Measurements from ENCODE around the gene LSM6. TPM values are rescaled to one million over a fixed set of nuclear protein-coding genes. Genes with fewer than 3 reads are reported as not detected.

The LSM6 gene
- total RNA-seq, 2 experiments from 2014 or later, result 62.3 to 123 TPM

- CTCF ChIA-PET (ENCODE audit: unreplicated experiment), result no interaction called here
- Histone ChIP-seq H3K9me2 (ENCODE audit: insufficient read depth, low read length) (no peaks in the 10 kb centered on the region), H3K27ac (ENCODE audit: low read depth, low read length, poor library complexity, severe bottlenecking) (no peak overlapping the region), H3K9me3 (ENCODE audit: low read length) (no peaks in the 10 kb centered on the region), H3K79me2 (ENCODE audit: insufficient read depth, low read depth, low read length) (no peaks in the 10 kb centered on the region), H3K4me1 (ENCODE audit: insufficient read depth, low read length, poor library complexity, severe bottlenecking) (no peaks in the 10 kb centered on the region), H2AFZ (ENCODE audit: low read length) (no peak overlapping the region), H3K4me2 (ENCODE audit: low read length) (no peak overlapping the region), H3K4me3 (ENCODE audit: low read depth, low read length, poor library complexity, severe bottlenecking) (no peak overlapping the region), H3K36me3 (ENCODE audit: insufficient read depth, low read length) (peaks cover 40% of the 10 kb centered on the region), H4K20me1 (ENCODE audit: insufficient read depth, low read length) (no peaks in the 10 kb centered on the region)
- intact Hi-C loops (cut with micrococcal nuclease; ENCODE audit: unreplicated experiment), result no loop called here
- POLR2A ChIA-PET, result no interaction called here
- TF ChIP-seq EZH2phosphoT487 (IDR thresholded peaks at IDR 0.05; ENCODE audit: borderline replicate concordance, low read depth, low read length) (no peak), CTCF (conservative IDR thresholded peaks at IDR 0.05; ENCODE audit: low read length) (no peak)
- DNase-seq (ENCODE audit: low spot score), result no peak
- BruUV-seq (replicated peaks), result no TSS peak
Observed at GRCh38 chr4:146193628-146194027, 18.1 kb downstream of the LSM6 start.

- no peak overlapping the region for H3K4me3 ChIP-seq (ENCODE audit: low read depth, low read length, poor library complexity, severe bottlenecking)
- no TSS peak for BruUV-seq (replicated peaks)
- H3K4me1 ChIP-seq (ENCODE audit: insufficient read depth, low read length, poor library complexity, severe bottlenecking), result no peaks in the 10 kb centered on the region
- TF ChIP-seq EZH2phosphoT487 (IDR thresholded peaks at IDR 0.05; ENCODE audit: borderline replicate concordance, low read depth, low read length) (no peak), CTCF (conservative IDR thresholded peaks at IDR 0.05; ENCODE audit: low read length) (no peak)
- no peaks in the 10 kb centered on the region for H3K9me2 ChIP-seq (ENCODE audit: insufficient read depth, low read length)
- no peaks in the 10 kb centered on the region for H4K20me1 ChIP-seq (ENCODE audit: insufficient read depth, low read length)
- H3K27ac ChIP-seq (ENCODE audit: low read depth, low read length, poor library complexity, severe bottlenecking), result no peak overlapping the region
- no peaks in the 10 kb centered on the region for H3K79me2 ChIP-seq (ENCODE audit: insufficient read depth, low read depth, low read length)
- peaks cover 35% of the 10 kb centered on the region for H3K36me3 ChIP-seq (ENCODE audit: insufficient read depth, low read length)
- no peak for DNase-seq (ENCODE audit: low spot score)
- POLR2A ChIA-PET, result interaction anchor here (0.7 kb wide), 1 partner anchor 9 kb away, joined by 3 read pairs; no protein-coding TSS in a partner anchor
- no peak overlapping the region for H2AFZ ChIP-seq (ENCODE audit: low read length)
- intact Hi-C loops (cut with micrococcal nuclease; ENCODE audit: unreplicated experiment), result no loop called here
- CTCF ChIA-PET (ENCODE audit: unreplicated experiment), result no interaction called here
- no peak overlapping the region for H3K4me2 ChIP-seq (ENCODE audit: low read length)
- H3K9me3 ChIP-seq (ENCODE audit: low read length), result peaks cover 5% of the 10 kb centered on the region; the same call in 1 of the 2 replicates
Observed at GRCh38 chr4:146194212-146194611, 18.7 kb downstream of the LSM6 start.

- ChIA-PET CTCF (ENCODE audit: unreplicated experiment) (no interaction called here), POLR2A (interaction anchor here (0.5 to 1.1 kb wide), 7 partner anchors 8 to 1531 kb away, joined by 3 to 5 read pairs (median 3); no protein-coding TSS in a partner anchor)
- Histone ChIP-seq H3K4me2 (ENCODE audit: low read length) (no peak overlapping the region), H3K4me3 (ENCODE audit: low read depth, low read length, poor library complexity, severe bottlenecking) (no peak overlapping the region), H4K20me1 (ENCODE audit: insufficient read depth, low read length) (no peaks in the 10 kb centered on the region), H3K36me3 (ENCODE audit: insufficient read depth, low read length) (no peaks in the 10 kb centered on the region), H3K9me2 (ENCODE audit: insufficient read depth, low read length) (no peaks in the 10 kb centered on the region), H2AFZ (ENCODE audit: low read length) (no peak overlapping the region), H3K79me2 (ENCODE audit: insufficient read depth, low read depth, low read length) (no peaks in the 10 kb centered on the region), H3K9me3 (ENCODE audit: low read length) (peaks cover 10% of the 10 kb centered on the region; the same call in 1 of the 2 replicates), H3K4me1 (ENCODE audit: insufficient read depth, low read length, poor library complexity, severe bottlenecking) (peaks cover 11% of the 10 kb centered on the region), H3K27ac (ENCODE audit: low read depth, low read length, poor library complexity, severe bottlenecking) (no peak overlapping the region)
- no peak for DNase-seq (ENCODE audit: low spot score)
- intact Hi-C loops (cut with micrococcal nuclease; ENCODE audit: unreplicated experiment), result no loop called here
- BruUV-seq (replicated peaks), result no TSS peak
- TF ChIP-seq EZH2phosphoT487 (IDR thresholded peaks at IDR 0.05; ENCODE audit: borderline replicate concordance, low read depth, low read length) (no peak), CTCF (conservative IDR thresholded peaks at IDR 0.05; ENCODE audit: low read length) (no peak)
Observed at GRCh38 chr4:146202665-146203064, 27.1 kb downstream of the LSM6 start.
